GM19324 (cell line): ENCODE measurements around the gene TREH.
"Not testable (repeated sequence)": the region's sequence is repeated elsewhere in the genome, so short reads cannot be mapped to it uniquely, and the experiment has no call there.

Experiments
- ATAC-seq: cut with Tn5 transposase; IDR thresholded peaks from one replicate; pipeline ENCODE4 v1.9.1; 2021; ENCODE audit warnings: mild to moderate bottlenecking, moderate library complexity; ENCODE audit not compliant: unreplicated experiment, low FRiP score

Gene TREH

DNA sequence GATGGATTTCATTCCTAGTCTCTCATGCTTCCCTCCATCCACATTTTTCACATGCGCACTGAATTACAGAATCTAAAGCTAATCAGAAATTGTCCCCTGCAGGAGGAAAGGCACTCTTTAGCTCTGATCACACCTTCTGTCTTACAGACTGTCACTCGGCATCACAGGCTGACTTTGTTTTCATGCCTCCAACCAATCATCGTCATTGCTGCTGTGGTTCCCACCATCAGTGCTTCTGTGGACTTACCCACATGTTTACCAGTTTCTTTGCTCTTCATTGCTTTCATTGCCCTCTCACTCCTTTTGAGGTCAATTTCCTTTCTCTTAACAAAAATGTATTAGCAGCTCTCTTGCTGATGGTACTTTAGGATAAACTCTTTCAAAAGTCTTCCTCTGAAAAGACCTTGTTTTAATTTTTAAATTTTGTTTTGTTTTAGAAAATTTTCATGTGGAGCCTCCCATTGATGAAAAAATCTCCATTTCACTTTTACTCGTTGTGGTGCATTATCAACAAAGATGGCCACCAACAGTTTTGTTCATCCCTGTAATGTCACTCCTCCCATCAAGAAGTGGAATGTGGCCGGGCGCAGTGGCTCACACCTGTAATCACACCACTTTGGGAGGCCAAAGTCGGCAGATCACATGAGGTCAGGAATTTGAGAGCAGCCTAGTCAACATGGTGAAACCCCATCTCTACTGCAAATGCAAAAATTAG, 20.2 kb upstream of the TREH start:
- no peak for ATAC-seq

DNA sequence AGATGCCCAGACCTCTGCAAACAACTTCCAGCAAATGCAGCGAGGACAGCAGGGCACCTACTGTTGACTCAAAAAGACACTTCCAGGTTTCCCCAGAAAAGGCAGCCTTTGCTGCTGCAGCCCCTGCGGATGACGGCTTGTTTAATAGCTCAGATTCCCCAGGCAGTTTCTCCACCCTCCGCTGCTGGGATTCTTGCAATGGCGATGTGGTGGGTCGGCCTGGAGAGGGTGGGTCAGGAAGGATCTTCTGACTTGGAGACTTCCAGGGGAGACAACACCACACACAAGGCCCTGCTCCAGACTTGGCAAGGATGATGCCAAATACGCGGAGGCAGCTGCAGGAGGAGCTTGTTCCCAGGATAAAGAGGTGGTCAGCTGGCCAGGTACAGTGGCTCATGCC, 17.9 kb upstream of the TREH start:
- no peak for ATAC-seq

DNA sequence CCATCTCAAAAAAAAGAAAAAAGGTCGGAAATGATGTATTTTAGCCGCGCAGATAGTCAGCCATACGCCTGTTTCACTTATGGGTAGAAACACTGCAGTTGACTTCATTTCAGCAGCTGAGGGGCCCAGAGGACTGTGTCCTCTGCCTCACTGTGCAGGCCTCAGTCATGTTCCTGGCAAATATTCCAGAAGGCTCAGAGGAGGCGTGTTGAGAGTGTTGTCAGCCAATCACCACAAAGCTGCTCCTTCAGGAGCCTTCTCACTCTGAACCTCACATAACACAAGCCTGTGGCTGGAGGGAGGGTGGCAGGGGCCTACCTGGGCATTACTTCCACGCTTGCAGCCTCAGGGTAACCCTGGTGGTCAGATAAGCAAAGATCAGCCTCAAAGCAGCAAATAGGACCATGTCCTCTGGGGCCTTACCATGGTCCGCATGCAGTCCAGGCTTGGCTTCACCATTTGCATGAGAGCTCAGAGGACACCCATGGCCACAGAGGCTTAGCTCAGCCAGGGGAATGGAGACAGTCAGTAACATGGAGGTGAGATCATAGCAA, 17.3 kb upstream of the TREH start:
- ATAC-seq = no peak

DNA sequence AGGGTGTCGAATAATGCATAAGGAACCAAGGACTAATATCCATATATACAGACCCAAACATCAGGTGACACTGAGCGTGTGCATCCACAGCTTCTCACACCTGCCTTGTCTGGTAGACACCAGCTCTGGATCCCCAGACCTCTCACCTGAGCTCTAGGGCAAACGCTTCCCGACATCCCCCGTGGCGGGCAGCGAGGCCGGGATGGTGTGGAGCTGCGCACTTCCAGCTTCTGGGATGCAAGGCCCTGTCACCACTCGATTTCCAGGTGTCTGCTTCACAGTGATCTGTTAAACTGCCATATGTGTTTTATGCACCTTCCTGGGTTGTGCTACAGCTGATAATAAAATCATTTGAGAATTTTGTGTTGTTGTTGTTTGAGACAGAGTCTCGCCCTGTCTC, 15.3 kb upstream of the TREH start:
- no peak for ATAC-seq

DNA sequence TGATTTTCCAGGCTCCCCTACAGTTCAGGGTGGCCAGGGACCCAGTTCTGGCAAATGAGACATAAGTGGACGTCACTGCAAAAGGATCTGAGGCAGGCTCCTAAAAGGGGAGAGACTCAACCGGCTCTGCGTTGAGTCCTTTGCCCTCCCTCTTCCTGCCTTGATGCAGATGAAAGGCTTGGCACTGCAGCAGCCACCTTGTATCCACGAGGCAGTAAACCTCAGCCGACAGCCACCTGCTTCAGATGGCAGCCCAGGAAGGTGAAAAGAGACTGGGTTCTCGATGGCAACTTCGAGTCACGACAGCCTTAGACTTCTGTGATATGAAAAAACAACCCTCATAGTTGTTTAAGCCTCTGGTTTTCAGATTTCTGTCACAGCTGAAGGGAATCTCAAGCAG, 14.7 kb upstream of the TREH start:
- no peak for ATAC-seq

DNA sequence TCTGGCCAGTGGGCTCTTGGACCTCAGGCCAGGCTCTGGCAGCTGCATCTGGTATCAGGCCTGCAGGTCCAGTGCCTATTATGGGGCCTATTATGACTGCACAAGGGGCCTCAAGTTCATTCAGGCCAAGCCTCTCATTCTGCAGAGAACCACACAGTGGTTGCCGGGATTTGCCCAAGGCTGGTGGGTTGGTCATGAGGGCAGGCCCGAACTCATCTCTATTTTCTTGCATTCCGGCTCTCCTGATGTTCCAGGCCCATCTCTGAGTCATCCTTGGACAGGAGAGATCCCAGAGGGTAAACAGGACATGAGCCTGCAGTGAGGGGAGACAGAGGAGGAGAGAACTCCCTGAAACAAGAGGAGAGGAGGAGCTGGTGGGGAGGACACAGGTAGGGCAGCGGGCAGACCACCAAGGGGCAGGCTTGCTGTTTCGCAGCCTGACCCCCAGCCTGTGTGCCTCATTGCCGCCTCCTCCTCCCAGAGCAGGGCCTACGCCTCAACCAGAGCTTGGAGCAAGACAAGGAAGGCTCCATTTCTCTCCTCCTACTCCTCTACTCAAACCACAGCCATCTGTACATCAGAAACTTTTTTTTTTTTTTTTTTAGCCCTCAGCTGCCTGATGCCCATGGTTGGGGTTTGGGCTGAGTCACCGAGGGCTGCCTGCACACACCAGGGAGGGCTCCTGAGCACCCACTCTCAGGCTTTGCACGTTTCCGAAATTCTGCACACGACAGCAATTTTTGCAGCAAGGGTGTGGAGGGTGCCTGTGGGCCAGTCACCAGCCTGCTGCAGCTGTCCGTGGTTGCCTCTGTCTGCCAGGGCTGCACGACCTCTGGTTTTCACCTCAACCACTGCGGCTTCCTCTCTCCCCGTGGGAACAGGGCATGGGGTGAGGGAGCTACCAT, 12.7 kb upstream of the TREH start:
- no peak for ATAC-seq

DNA sequence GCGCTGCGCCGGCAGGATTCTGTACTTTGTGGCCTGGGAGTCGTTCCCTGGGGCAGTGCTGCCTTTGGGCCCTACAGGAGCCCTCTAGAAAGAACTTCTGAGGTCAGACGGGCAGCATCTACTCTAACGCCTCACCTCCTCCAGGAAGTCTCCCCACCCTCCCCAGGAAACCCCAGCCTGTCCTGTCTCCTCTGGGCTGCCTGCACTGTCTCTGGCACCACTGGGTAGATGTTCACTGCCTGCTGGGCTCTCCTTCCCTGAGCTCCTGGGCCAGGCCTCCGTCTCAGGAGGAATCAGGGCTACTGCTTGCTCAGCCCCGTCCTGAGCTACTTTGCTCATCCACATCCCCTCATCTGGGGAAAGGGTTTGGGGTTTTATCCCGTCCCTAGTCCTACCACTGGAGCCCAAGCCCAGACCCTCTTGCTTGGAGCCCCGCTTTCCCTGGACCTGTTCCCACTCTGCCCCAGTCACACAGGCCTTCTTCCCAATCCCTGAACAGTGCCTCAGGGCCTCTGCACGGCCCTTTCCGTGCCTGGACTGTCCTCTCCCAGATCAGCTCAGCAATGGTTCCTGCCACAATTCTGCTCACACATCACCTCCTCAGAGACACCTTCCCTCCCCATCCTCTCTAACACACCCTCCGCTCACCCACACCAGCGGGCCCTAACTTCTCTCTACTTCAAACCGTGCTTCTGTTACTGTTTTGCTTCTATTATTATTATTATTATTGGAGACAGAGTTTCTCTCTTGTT, 11.3 kb upstream of the TREH start:
- ATAC-seq = no peak

DNA sequence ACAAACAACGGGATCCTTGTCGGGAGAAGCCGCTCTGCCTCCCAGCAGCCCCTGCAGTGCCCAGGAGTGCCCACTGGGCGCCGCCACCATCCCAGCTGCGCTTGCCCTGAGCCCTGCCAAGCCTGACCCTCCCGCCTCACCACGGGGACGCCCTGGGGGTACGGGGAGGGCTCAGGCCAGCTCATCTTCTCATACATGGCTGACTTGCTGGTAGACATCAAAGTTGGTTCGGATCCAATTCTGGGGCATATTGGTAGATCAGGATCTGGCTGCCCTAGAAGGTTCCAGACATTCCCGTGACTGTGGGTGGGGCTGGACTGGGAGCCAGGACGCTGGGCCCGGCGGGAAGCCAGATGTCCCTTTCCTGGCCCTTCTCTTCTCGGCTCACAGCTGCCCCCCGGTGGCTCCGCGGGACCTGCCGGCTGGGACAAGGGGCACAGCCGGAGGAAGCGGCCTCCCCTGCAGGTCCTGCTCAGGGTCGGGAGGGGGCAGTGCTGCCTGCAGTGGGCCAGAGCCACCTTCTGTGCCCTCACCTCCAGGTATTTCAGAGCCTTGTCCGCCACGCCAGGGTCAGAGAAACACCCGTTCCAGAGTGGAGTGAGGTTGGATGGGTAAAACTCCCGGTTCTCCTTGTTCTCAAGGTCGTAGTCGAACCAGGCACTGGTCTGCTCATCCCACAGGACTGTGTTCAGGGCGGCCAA, 10.6 kb upstream of the TREH start:
- ATAC-seq = peak; percentile 81

DNA sequence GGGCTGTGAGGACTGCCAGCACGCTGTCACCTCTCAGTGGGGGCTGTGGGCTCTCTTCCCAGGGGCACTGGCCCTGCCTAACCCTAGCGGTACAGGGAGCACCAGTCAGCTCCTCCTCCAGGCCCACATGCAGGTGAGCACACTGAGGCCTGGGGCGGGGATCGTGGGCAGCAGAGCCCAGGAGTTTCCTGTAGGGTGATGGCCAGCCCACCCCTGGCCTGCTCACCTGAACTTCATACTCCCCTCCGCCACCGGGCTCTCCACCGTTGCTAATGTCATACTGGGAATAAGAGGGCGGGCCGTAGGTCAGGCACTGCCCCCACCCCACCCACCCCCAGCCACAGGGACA, 10.0 kb upstream of the TREH start:
- ATAC-seq = peak; percentile 5

DNA sequence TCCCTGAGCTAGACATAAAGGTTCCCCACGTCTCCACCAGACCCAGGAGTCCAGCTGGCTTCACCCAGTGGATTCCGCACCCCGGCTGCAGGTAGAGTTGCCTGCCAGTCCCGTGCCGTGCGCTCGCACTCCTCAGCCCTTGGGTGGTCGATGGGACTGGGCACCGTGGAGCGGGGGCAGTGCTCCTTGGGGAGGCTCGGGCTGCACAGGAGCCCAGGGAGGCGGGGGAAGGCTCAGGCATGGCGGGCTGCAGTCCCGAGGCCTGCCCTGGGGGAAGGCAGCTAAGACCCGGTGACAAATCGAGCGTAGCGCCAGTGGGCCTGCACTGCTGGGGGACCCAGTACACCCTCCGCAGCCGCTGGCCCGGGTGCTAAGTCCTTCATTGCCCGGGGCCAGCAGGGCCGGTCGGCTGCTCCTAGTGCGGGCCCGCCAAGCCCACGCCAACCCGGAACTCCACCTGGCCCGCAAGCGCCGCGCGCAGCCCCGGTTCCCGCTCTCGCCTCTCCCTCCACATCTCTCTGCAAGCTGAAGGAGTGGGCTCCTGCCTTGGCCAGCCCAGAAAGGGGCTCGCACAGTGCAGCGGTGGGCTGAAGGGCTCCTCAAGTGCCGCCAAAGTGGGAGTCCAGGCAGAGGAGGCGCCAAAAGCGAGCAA, 9.5 kb upstream of the TREH start:
- no peak for ATAC-seq

DNA sequence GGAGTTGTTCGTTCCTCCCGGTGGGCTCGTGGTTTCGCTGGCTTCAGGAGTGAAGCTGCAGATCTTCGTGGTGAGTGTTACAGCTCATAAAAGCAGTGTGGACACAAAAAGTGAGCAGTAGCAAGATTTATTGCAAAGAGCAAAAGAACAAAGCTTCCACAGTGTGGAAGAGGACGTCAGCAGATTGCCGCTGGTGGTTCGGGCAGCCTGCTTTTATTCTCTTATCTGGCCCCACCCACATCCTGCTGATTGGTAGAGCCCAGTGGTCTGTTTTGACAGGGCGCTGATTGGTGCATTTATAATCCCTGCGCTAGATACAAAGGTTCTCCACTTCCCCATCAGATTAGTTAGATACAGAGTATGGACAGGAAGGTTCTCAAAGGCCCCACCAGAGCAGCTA, 8.9 kb upstream of the TREH start:
- ATAC-seq = not testable (repeated sequence)

DNA sequence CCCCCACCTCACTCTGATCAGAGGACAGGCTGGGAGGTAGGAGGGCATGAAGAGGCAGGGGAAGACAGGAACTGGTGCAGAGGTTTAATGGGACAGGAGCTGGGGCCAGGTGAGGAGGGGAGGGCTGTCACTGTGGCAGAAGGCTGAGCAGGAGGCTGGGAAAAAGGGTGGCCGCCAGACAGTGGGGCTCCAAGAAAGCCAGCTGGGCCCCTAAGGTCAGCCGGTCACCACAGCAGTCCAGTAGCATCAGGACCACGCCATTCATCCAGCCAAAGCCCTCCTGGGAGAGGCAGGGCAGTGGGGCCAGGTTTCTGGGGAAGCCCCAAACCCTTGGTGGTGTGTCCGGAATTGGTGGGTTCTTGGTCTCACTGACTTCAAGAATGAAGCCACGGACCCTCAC, 8.5 kb upstream of the TREH start:
- ATAC-seq = no peak

DNA sequence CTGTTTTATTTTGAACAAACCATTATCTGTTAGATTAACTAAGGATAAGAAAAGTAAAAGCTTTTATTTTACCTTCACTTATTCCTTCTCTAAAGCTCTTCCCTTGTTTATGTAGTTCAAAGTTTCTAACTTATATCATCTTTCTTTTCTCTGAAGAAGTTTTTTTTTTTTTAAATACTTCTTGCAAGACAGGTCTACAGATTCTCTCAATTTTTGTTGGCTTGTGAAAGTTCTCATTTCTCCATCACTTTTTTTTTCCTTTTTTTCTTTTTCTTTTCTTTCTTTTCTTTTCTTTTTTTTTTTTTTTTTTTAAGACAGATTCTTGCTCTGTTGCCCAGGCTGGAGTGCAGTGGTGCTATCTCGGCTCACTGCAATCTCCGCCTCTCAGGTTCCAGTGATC, 4.7 kb upstream of the TREH start:
- no peak for ATAC-seq

DNA sequence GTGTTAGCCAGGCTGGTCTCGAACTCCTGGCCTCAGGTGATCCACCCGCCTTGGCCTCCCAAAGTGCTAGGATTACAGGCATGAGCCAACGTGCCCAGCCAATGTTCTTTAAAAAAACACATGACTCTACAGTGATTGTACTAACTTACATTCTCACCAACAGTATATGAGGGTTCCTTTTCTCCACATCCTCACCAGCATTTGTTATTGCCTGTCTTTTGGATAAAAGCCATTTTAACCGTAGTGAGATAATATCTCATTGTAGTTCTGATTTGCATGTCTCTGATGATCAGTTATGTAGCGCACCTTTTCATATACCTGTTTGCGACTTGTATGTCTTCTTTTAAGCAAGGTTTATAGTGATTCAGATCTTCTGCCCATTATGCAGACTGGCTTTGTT, 3.5 kb upstream of the TREH start:
- ATAC-seq = not testable (repeated sequence)

DNA sequence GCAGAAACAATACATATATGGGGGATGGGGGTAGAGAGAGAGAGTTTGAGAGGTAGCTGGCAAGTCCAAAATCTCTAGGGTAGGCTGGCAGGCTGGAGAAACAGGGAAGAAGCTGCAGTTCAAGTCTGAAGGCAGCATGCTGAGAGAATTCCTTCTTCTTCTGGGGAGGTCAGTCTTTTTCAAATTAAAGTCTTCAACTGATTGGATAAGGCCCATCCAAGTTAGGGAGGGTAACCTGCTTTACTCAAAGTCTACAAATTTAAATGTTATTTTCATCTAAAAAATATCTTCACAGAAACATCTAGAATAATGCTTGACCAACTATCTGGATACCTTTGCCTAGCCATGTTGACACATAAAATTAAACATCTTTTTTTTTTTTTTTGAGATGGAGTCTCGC, 2.9 kb upstream of the TREH start:
- no peak for ATAC-seq

DNA sequence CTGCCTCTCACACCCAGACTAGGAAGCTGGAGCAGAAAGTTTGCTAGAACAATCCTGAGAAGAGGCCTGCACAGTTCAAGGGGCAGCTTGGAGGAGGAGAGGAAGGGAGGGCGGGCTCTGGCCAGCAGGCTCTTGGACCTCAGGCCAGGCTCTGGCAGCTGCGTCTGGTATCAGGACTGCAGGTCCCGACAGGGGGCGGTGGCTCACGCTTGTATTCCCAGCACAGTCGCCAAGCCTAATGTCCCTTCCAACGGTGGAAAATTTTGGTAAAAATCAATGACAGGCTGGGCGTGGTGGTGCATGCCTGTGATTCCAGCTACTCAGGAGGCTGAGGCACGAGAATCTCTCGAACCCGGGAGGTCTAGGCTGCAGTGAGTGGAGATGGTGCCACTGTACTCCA, 542 bp downstream of the TREH start:
- not testable (repeated sequence) for ATAC-seq

DNA sequence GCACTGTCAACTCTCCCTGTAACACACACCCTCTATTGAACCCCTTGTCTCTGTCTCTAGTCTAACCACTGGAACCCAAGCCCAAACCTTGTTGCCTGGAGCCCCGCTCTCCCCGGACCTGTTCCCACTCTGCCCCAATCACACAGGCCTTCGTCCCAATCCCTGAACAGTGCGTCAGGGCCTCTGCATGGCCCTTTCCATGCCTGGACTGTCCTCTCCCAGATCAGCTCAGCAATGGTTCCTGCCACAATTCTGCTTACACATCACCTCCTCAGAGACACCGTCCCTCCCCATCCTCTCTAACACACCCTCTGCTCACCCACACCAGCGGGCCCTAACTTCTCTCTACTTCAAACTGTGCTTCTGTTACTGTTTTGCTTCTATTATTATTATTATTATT, 1.5 kb downstream of the TREH start:
- no peak for ATAC-seq

DNA sequence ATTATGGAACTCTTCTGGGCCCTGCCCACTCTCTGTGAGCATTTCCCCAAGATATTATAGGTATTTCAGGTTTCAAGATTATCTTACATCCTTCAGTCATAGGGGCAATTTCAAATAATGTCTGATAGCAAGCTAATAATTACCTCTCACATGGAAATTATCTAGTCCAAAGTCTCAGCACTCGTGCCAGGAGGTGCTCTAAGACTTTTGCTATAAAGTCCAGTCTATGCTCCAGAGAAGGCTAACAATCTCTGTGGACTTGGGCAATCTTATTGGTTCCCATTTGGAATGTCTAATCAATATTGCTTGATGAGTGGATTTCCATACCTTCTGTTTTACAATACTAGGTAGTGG, 5.4 kb downstream of the TREH start:
- no peak for ATAC-seq

DNA sequence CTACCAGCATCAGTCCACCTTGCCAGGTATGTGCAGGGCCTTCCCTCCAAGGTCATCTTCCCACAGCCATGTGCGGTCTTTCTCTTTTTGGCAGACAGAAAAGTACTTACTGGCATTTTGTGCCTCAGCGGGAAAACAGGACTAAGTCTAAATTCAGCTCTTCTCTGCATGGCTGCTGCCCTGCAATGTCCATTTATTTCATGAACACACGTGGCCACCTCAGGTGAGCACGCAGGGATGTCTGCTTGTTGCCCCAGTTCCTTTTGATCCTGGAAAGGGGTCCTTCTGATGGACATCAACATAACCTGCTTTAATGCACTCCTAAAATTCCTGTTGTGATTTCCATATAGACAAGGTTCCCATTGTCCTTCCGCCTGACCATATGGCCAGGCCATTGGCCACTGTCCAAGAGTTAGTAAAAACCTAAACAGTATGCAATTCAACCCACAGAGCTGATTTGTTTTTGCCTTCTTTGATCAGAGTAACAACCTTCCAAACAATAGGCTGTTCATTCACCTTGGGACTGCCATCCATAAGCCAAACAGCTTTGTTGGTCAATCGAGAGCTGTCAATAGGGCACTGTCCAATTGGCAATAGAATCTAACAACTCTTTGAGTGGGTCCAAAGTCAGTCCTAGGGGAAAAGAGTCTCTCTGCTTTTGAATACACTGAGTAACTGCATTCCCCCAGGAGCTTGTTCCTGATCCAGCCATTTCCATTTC, 5.9 kb downstream of the TREH start:
- ATAC-seq = no peak
